ENCODE results near the gene RETNLB.

GRCh38 chr3:108724101-108724500, 33.1 kb downstream of the RETNLB start:
- TF ChIP-seq, protein P1, sequence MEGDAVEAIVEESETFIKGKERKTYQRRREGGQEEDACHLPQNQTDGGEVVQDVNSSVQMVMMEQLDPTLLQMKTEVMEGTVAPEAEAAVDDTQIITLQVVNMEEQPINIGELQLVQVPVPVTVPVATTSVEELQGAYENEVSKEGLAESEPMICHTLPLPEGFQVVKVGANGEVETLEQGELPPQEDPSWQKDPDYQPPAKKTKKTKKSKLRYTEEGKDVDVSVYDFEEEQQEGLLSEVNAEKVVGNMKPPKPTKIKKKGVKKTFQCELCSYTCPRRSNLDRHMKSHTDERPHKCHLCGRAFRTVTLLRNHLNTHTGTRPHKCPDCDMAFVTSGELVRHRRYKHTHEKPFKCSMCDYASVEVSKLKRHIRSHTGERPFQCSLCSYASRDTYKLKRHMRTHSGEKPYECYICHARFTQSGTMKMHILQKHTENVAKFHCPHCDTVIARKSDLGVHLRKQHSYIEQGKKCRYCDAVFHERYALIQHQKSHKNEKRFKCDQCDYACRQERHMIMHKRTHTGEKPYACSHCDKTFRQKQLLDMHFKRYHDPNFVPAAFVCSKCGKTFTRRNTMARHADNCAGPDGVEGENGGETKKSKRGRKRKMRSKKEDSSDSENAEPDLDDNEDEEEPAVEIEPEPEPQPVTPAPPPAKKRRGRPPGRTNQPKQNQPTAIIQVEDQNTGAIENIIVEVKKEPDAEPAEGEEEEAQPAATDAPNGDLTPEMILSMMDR (conservative IDR thresholded peaks at IDR 0.05), result no peak
- TF ChIP-seq EZH2 (IDR thresholded peaks at IDR 0.05; ENCODE audit: low read depth), result no peak
